ENCODE measurements around the gene TSPAN14.

DNA sequence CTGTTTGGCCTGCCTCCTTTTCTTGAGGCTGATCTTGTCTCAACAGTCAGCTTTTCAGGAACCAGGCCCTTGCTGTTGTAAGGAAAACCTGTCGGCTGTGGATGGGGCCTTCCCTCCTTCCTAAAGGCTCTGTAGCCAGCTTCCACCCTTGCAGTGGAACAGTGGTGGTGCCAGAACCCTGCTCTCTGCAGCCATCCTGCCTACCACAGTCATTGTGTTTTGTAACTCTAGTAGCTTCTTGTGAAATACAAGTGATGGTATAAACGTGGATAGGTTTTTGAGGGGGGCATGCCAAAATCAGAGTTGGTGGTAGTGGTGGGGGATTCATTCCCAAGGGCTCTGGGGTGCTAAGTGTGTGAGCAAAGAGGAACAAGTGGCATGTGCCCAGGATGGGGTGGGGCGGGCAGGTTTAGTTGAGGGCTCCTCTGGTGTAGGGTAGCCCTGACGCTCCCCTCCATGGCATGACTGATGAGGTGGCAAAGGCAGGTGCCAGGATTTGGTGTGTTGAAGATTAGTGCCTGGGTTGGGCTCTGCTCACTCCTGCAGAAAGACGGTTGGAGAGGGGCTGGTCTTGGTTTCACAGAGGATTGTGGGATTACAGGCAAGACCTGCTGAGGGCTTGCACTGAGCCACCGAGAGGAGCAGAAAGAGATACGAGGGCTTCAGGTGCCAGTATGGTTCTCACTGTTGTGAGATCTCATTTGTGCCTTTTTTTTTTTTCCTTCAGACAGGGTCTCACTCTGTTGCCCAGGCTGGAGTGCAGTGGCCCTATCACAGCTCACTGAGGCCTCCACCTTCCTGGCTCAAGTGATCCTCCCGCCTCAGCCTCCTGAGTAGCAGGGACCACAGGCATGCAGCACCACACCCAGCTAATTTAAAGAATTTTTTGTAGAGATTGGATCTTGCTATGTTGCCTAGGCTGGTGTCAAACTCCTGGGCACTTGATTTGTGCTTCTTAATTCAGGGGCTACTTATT is 7.4 kb downstream of the TSPAN14 start:
- TF ChIP-seq, protein P1, sequence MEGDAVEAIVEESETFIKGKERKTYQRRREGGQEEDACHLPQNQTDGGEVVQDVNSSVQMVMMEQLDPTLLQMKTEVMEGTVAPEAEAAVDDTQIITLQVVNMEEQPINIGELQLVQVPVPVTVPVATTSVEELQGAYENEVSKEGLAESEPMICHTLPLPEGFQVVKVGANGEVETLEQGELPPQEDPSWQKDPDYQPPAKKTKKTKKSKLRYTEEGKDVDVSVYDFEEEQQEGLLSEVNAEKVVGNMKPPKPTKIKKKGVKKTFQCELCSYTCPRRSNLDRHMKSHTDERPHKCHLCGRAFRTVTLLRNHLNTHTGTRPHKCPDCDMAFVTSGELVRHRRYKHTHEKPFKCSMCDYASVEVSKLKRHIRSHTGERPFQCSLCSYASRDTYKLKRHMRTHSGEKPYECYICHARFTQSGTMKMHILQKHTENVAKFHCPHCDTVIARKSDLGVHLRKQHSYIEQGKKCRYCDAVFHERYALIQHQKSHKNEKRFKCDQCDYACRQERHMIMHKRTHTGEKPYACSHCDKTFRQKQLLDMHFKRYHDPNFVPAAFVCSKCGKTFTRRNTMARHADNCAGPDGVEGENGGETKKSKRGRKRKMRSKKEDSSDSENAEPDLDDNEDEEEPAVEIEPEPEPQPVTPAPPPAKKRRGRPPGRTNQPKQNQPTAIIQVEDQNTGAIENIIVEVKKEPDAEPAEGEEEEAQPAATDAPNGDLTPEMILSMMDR (conservative IDR thresholded peaks at IDR 0.05; ENCODE audit: low read length) = no peak
- no peak for TF ChIP-seq EZH2phosphoT487 (IDR thresholded peaks at IDR 0.05; ENCODE audit: borderline replicate concordance, low read depth, low read length)
